GM19438 (cell line): Measurements from ENCODE around the gene MGLL.

Source experiments
- ATAC-seq: cut with Tn5 transposase; IDR thresholded peaks from one replicate; pipeline ENCODE4 v1.9.1; 2021; ENCODE audit warnings: low read depth; ENCODE audit not compliant: unreplicated experiment

Gene MGLL

DNA sequence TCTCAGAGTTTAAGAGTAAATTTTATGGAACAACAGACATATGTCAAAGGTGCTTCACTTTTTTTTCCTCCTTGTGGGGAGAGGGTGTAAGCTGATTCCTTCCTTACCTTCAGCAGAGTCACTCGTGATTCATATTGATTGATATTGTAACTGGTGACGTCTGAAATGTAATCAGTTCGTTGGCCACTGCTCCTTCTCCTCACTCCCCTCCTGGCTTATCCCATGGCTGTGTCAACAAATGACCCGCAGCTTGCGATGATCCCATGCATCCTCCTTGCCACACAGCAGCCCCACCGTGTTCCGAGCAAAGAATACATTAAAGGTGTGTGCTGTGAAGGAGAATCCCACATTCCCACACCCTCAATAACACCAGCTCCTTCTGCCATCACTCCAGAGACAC, 7.3 kb downstream of the MGLL start:
- ATAC-seq, result no peak

DNA sequence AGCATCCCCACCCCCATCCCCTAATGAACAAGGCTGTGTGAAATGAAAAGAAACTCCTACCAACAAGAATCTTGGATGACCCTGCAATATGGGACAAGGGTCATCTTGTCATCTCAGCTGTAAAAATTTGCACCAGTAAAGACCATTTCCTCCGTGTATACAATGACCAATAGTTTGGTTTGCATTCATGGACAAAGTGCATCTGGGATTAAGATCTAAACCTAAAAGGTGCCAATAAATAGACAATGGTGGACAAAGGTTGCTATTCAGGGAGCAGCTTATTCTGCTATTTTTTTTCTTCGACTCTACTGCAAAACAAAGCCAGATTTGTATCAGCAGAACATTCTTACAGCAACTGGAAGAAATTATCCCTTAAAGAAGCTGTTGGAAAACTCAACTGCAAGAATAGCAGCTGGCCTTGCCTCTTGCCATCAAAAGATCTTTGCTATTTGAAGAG, 8.0 kb downstream of the MGLL start:
- no peak for ATAC-seq

GRCh38 chr3:127812151-127812550, 10.2 kb downstream of the MGLL start:
- ATAC-seq, result no peak

GRCh38 chr3:127811717-127812116, 10.6 kb downstream of the MGLL start:
- no peak for ATAC-seq

GRCh38 chr3:127809611-127810010, 12.7 kb downstream of the MGLL start:
- ATAC-seq, result no peak

DNA sequence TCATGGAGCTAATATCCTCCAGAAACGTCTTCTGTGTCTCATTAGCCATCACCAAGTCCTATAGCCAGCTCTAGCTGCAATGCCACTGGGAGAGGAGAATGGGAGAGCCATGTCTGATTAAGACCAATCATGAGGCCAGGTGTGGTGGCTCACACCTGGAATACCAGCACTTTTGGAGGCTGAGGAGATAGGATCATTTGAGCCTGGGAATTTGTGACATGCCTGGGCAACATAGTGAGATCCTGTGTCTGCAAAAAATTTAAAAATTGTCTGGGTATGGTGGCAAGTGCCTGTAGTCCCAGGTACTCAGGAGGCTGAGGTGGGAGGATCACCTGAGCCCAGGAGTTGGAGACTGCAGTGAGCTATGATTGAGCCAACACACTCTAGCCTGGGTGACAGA, 13.1 kb downstream of the MGLL start:
- no peak for ATAC-seq

DNA sequence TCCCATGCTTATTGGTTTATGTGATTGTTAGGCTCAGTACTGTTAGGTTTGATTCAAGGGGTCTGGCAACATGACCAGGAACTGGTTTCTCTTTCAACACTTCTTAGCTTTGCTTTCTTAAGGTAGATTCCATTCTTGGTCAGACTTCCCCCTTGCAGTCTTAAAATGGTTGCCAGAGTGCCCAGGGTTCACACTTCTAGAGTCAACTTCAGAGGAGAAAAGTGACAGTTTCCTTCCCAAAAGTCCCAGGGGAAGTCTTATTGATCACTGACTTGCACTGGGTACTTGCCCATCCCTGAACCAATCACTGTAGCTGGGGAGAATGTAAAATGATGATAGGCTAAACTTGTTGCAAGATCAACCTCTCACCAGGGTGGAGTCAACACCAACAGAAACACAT, 14.1 kb downstream of the MGLL start:
- no peak for ATAC-seq

DNA sequence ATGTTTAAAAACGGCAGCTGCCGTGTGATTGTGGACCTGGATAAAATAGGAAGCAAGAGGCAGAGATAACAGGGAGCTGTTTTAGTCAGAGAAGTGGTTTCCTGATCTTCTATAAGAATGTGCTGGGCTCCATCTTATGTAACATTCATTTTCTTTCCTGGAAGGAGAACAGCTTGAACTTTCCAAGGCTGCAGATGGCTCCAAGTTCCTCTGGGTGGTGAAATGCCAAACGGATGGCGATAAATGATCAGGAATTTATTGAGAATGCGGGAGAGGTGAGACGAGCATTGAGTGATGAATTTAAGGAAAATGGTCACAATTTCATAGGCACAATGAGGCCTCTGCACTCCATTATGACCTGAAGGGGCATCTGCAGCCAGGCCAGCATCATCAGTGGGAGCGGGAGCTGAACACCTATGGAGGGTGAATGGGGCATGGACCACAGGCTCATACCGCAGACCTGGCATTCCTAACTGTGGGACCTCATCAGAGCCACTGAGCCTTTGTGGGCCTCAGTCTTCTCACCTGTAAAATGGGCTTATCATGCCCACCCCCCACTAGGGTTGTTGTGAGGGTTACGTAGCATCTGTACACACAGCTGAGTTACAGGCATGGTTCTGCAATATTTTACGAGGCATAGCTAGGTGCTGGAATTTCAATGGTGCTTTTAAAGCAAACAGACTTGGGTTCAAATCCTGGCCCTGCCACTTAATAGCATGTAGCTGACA, 17.1 kb downstream of the MGLL start:
- ATAC-seq, result no peak

DNA sequence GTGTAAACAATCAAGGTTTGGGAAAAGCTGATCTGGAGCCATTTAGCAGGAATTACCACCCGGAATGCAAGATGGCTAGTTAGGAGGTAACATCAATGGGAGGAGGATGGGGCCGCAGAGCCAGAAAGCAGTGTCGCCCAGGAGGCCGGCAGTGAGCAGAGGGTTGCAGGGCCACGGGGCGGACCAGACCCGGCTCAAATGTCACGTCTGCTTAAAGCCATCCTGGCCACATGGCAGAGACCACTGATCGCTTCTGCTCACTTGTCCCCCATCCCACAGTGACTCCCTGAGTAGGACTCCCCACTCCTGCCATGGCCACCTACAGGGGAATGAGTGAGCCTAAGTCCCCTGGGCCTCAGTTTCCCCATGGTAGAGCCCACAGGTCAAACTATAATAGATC, 18.2 kb downstream of the MGLL start:
- ATAC-seq, result no peak

GRCh38 chr3:127803619-127804018, 18.7 kb downstream of the MGLL start:
- no peak for ATAC-seq

GRCh38 chr3:127802606-127803005, 19.7 kb downstream of the MGLL start:
- ATAC-seq, result no peak

DNA sequence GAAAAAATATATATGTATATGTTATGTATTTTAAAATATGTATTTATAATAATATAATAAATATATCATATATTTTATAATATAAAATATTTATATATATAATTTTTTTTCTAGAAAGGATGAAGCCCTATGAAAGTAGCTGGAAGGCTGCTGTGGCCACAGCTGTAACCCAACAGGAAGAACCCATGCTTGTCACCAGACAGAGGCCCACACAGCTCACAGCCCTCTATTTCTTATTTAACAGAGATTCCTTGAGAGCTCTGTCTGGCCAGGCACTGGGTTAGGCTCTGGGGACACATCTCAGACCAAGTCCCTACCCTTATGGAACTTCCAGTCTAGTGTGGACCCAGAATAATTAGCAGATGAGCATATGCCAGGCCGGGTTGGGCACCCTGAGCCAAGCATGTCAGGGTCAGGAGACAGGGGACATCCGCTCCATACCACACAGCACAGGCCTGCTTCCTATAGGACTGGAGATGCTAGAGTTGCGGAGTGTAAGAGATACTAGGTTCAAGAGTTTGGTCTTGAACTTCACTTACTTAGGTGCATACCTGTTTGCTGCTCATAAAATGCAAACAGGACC, 20.5 kb downstream of the MGLL start:
- no peak for ATAC-seq

- no peak for ATAC-seq
Measured at GRCh38 chr3:127800508-127800907, 21.8 kb downstream of the MGLL start.

DNA sequence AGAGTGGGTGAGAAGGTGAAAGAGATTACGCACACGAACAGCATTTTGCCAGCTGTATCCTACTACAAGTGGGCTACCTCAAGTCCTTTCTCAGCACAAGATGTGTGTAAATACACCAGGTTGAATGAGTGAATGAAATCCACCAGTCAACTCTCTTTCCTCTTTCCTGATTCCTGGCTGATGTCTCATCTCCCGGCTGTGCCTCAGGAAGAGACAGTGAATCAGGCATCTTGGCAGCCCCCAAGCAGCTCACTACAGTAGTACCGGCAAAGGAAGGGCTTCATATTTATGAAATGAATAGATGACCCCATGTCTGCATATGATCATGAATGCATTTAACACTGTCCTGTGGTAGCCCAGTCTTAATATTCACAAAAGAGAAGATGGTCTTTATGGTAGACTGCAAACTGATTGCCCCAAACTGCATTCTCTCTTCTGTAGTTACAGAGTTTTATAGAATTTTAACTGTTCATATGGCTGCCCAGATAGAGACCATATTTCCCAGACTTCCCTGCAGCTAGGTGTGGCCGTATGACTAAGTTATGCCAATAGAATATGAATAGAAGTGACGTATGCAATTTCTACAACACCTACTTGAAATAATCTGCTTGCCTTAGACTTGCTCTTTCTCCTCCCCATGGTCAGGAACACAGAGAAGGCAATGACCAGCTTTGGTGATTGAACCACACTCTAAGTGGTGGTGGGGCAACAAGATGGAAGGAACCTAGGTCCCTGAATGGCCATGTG, 22.7 kb downstream of the MGLL start:
- ATAC-seq, result no peak

- ATAC-seq, result no peak
Measured at GRCh38 chr3:127798716-127799115, 23.6 kb downstream of the MGLL start.

DNA sequence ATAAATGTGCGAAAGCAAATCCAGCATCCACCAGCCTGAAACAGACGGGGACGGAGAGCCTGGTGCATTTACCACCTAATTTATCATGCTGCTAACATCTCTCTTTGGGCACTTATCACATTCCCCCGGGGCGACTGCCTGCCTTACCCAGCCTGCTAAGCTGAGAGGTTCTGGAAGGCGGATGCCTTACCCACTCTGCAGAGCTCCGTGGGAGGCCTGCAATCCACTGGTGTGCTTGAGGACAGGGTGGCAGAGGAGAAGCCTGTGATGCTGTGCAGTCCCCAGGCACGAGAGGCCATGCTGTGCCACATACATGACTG, 25.5 kb downstream of the MGLL start:
- no peak for ATAC-seq

DNA sequence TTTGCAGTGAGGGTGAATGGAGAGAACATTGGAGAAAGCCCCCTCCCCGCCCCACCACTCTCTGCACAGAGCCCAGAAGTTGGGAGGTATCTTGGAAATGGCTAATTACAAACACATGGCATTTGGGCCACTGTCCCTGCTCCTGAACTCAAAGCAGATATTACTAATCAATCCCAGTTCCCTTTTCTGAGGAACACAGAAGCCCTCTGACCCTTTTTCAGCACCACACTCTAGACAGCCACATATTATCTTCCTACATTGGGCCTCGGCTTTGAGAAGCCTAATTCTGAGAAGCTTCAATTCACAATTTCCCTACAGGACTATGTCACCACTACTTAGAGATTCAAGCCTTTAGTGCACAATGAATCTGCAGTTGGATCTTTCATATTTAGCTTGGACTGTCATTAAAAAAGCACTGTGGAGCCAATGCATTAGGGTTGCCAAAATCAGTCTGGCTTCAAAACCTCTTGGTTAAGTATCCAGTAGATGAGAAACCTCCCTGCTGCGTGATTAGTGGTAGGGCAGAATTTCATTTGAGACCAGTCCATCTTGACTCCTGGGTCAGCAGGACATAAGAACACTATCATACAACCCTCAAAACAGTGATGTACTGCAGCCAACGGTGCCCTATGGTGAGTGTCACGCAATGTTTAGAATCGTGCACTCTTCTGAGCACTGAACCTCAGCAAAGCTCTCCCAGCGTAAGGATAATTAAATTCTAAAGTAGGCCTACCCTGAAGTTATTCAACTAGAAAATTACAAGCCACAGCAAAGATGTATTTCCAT, 26.1 kb downstream of the MGLL start:
- ATAC-seq, result no peak

DNA sequence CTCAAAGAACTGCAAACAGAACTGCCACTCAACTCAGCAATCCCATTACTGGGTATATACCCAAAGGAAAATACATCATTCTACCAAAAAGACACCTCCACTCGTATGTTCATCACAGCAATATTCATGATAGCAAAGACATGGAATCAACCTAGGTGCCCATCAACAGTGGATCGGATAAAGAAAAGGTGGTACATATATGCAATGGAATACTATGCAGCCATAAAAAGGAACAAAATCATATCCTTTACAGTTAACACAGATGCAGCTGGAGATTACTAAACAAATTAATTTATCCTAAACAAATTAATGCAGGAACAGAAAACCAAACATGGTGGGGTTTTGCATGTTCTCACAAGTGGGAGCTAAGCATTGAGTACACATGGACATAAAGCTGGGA, 27.3 kb downstream of the MGLL start:
- ATAC-seq, result no peak

DNA sequence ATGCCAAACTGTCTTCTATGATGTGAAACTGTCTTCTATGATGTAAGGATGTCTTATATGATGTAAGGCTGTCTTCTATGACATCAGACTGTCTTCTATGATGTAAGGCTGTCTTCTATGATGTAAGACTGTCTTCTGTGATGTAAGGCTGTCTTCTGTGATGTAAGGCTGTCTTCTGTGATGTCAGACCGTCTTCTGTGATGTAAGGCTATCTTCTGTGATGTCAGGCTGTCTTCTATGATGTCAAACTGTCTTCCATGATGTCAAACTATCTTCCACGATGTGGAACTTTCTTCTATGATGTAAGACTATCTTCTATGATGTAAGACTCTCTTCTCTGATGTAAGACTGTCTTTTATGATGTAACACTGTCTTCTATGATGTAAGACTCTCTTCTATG, 27.9 kb downstream of the MGLL start:
- ATAC-seq, result no peak

- no peak for ATAC-seq
Measured at GRCh38 chr3:127792541-127793292, 29.6 kb downstream of the MGLL start.
